Right cardiac atrium (tissue), 5 donors: ENCODE data around the gene POU6F1. TPM values are rescaled to one million over a fixed set of nuclear protein-coding genes. Genes with fewer than 3 reads are reported as not detected.
"Not testable (repeated sequence)": the region's sequence is repeated elsewhere in the genome, so short reads cannot be mapped to it uniquely, and the experiment has no call there.

ENCODE experiments used
- ATAC-seq, 2 donors: fragments of 200-7000 bp; cut with Tn5 transposase; one replicate each; pipeline versions ENCODE4 v1.8.0 to v1.9.1; 2020; ENCODE audit warnings: moderate library complexity in 2 of 2, mild to moderate bottlenecking in 1 of 2
- DNase-seq, 3 donors: peaks; one replicate each; pipeline ENCODE4 v3.0.0-alpha.2; 2020
- H3K27ac ChIP-seq: one replicate; pipeline ENCODE4 v1.5.1; 2013; ENCODE audit warnings: mild to moderate bottlenecking, low read length, control low read depth, moderate library complexity
- H3K27me3 ChIP-seq: one replicate; pipeline ENCODE4 v1.6.1; 2013; ENCODE audit not compliant: control insufficient read depth, insufficient read depth
- H3K4me1 ChIP-seq: one replicate; pipeline ENCODE4 v1.6.1; 2013; ENCODE audit warnings: low read length; ENCODE audit not compliant: control insufficient read depth, insufficient read depth
- H3K4me3 ChIP-seq: one replicate; pipeline ENCODE4 v1.5.1; 2013; ENCODE audit warnings: low read length, control low read depth
- H3K9me3 ChIP-seq: one replicate; pipeline ENCODE4 v1.6.1; 2013; ENCODE audit warnings: low read length; ENCODE audit not compliant: control insufficient read depth
- WGBS: extraction: QIAGEN DNeasy Blood & Tissue Kit; methylation state at CpG from one replicate; pipeline ENCODE4 v1.1.7; 2013; 5-methylcytosine and 5-hydroxymethylcytosine counted together
- intact Hi-C, 4 donors: fragments of 100-400 bp; cut with DNase I; formaldehyde crosslinking; loops; one replicate each; pipeline versions ENCODE4 v1.11.0 to v1.14.0; 2022 to 2023
- long read RNA-seq, 4 donors: library from polyadenylated mRNA; unstranded; transcript quantifications; one replicate each; pipeline ENCODE4 v2.0.0, GENCODE V29; 2020 to 2021
- polyA plus RNA-seq: library from polyadenylated mRNA; stranded (reverse); fragments of 200-250 nt; gene quantifications from one replicate; pipeline ENCODE4 v1.2.3, GENCODE V29; 2013
- total RNA-seq, 4 donors: library from RNA; stranded (reverse); fragmentation: NEBNext Ultra II Directional; extraction: Animal tissue kit (Norgen Biotek cat#: 25700); gene quantifications; one replicate each; pipeline ENCODE4 v1.2.1, GENCODE V29; 2021
- donor health status: healthy with polysubstance abuse.
- donor health status: DM: no; HTN: yes; CAD: no.
- donor health status: DM: no; HTN: no; CAD: no.
- donor health status: DM: no; HTN: yes; CAD: no; lungs with severe emphysema.
- donor health status: DM: yes; HTN: yes; CAD: no.

POU6F1 gene, protein sequence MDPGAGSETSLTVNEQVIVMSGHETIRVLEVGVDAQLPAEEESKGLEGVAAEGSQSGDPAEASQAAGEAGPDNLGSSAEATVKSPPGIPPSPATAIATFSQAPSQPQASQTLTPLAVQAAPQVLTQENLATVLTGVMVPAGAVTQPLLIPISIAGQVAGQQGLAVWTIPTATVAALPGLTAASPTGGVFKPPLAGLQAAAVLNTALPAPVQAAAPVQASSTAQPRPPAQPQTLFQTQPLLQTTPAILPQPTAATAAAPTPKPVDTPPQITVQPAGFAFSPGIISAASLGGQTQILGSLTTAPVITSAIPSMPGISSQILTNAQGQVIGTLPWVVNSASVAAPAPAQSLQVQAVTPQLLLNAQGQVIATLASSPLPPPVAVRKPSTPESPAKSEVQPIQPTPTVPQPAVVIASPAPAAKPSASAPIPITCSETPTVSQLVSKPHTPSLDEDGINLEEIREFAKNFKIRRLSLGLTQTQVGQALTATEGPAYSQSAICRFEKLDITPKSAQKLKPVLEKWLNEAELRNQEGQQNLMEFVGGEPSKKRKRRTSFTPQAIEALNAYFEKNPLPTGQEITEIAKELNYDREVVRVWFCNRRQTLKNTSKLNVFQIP
- total RNA-seq, result 10 to 100 TPM in 1 of 4 donors, 1 to 10 TPM in 3; 7.7 to 10.2 (median 8.4) TPM
- 4.6 TPM for polyA plus RNA-seq
- long read RNA-seq, donor 1, partial matches to known transcripts, result 10 of 18 reads
- long read RNA-seq, donor 1, other reads (novel, unspliced or antisense), result 6 of 18 reads
- long read RNA-seq, donor 2, partial matches to known transcripts, result 3 of 4 reads
- long read RNA-seq, donor 2, other reads (novel, unspliced or antisense), result 0 of 4 reads
- long read RNA-seq, donor 3, transcript POU6F1-210 (6 exons, 2,474 nt), result major isoform, 5 of 22 reads
- long read RNA-seq, donor 3, partial matches to known transcripts, result 10 of 22 reads
- long read RNA-seq, donor 3, other reads (novel, unspliced or antisense), result 5 of 22 reads
- long read RNA-seq, donor 4, partial matches to known transcripts, result 5 of 8 reads
- long read RNA-seq, donor 4, other reads (novel, unspliced or antisense), result 3 of 8 reads

DNA sequence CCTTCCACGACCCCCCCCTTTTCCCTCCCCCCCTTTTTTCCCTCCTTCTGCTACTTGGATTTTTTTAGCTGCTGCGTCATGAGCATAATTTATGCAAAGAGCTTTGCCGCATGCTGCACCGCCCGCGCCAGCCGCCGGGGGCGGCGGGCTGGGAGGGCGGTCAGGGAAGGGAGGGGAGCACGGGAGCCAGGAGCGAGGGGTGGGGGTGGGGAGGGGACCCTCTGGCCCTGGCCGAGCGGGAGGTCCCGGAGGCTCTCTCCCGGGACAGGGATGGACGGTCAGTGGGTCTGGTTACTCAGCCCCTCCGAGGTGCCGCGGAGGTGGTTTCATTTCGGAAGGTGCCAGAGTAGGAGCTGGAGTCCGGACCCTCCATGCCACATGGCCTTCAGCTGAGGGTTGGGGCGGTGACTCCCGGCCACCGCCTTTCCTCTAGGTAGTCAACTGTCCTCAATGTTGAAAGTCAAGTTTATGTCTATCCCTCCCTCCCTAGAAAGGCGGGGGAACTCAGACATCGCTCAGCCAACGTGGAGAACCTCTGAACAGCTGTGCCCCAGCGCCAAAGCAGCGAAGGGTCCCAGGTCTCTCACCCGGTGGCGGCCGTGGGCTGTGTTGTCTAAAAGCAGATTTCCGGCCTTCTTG lies at the start of gene POU6F1:
POU6F1 (minus strand) TSS at position 95 of the 639 bp plus-strand sequence. CDS start 11,226 bp downstream, outside the sequence.
- no peaks in the 10 kb centered on the region for H3K9me3 ChIP-seq
- DNase-seq (peak; percentile 79 to 91 (median 88)), ATAC-seq (peak; percentile 93 to 95)
- intact Hi-C loops, result no loop called here
- peak within 1 kb of the TSS; percentile 100 for H3K4me3 ChIP-seq
- 2% methylated on average over 35 of the region's 35 CpGs for WGBS
- H3K4me1 ChIP-seq, result peaks cover 3% of the 10 kb centered on the region
- H3K27ac ChIP-seq, result peak within 1 kb of the TSS; percentile 91
- no peaks in the 10 kb centered on the region for H3K27me3 ChIP-seq

GRCh38 chr12:51265024-51265423 lies 47.2 kb upstream of the POU6F1 start:
- intact Hi-C loops, result no loop called here
- no peaks in the 10 kb centered on the region for H3K9me3 ChIP-seq
- no peak overlapping the region for H3K4me3 ChIP-seq
- no peaks in the 10 kb centered on the region for H3K4me1 ChIP-seq
- no peak for ATAC-seq
- no peaks in the 10 kb centered on the region for H3K27me3 ChIP-seq
- DNase-seq, result no peak
- H3K27ac ChIP-seq, result no peak overlapping the region

DNA sequence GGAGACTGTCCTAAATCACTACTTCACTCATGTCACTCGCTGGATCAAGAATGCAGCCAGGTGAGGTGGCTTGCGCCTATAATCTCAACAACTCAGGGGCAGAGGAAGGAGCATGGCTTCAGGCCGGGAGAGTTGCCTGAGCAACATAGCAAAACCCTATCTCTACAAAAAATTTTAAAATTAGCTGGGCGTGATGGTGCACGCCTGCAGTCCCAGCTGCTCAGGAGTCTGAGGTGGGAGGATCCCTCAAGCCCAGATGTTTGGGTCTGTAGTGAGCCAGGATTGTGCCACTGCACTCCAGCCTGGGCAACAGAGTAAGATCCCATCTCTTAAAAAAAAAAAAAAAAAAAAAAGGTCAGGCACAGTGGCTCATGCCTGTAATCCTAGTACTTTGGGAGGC lies 46.4 kb upstream of the POU6F1 start:
- Histone ChIP-seq H3K27me3 (no peaks in the 10 kb centered on the region), H3K4me3 (no peak overlapping the region), H3K27ac (no peak overlapping the region), H3K4me1 (no peaks in the 10 kb centered on the region), H3K9me3 (no peaks in the 10 kb centered on the region)
- intact Hi-C loops, result no loop called here
- DNase-seq (no peak), ATAC-seq (no peak)
- WGBS, result 92% methylated on average over 5 of the region's 5 CpGs

GRCh38 chr12:51263341-51263740 lies 45.5 kb upstream of the POU6F1 start:
- H3K4me1 ChIP-seq, result no peaks in the 10 kb centered on the region
- no peak for DNase-seq
- H3K27me3 ChIP-seq, result no peaks in the 10 kb centered on the region
- no peak overlapping the region for H3K27ac ChIP-seq
- no peaks in the 10 kb centered on the region for H3K9me3 ChIP-seq
- intact Hi-C loops, result no loop called here
- no peak overlapping the region for H3K4me3 ChIP-seq
- no peak for ATAC-seq
- WGBS, result 98% methylated on average over 3 of the region's 3 CpGs

DNA sequence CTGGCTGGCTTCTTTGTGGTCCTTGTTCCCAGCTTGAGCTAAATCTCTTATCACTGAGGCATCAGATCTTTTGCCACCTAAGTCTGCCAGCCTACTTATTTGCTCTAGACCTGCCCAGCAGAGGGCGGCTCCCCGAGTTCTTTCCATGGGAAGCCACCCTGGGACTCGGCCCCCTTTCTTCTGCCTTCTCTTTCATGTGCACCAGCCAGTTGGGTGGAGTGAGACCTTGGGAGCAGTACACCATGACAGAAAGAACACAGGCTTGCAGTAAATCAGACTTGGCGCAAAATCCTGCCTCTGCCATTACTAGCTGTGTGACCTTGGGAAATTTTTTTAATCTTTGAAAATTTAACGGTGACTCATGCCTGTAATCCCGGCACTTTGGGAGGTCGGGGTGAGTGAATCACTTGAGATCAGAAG lies 44.9 kb upstream of the POU6F1 start:
- H3K4me3 ChIP-seq, result no peak overlapping the region

DNA sequence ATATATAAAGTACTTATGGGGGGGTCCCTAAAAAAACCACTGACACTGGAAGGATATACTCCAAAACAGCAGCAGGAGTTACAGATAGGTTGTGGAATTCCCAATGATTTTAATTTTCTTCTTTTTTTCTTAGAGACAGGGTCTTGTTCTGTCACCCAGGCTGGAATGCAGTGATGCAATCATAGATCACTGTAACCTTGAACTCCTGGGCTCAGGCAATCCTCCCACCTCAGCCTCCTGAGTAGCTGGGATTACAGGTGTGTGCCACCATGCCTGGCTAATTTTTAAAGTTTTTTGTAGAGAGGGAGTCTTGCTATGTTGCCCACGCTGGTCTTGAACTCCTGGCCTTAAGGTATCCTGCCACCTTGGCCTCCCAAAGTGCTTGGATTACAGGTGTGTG lies 41.7 kb upstream of the POU6F1 start:
- DNase-seq, H3K9me3 ChIP-seq, H3K4me1 ChIP-seq, H3K4me3 ChIP-seq, ATAC-seq, H3K27me3 ChIP-seq, H3K27ac ChIP-seq, intact Hi-C loops: not testable (repeated sequence)
- WGBS, result 98% methylated on average over 1 of the region's 1 CpG

More for the DNA sequence above, 44.9 kb upstream of the POU6F1 start:
- WGBS, result 54% methylated on average over 7 of the region's 7 CpGs
- no peak for ATAC-seq
- Histone ChIP-seq H3K27ac (no peak overlapping the region), H3K4me1 (no peaks in the 10 kb centered on the region), H3K27me3 (no peaks in the 10 kb centered on the region), H3K9me3 (no peaks in the 10 kb centered on the region)
- intact Hi-C loops, result no loop called here
- DNase-seq, result peak in 1 of 3 donors; percentile 63

- no peak for DNase-seq
- WGBS, result 86% methylated on average over 4 of the region's 4 CpGs
- no peaks in the 10 kb centered on the region for H3K27me3 ChIP-seq
- no peaks in the 10 kb centered on the region for H3K4me1 ChIP-seq
- no peak overlapping the region for H3K4me3 ChIP-seq
- no peaks in the 10 kb centered on the region for H3K9me3 ChIP-seq
- ATAC-seq, result no peak
- intact Hi-C loops, result no loop called here
- no peak overlapping the region for H3K27ac ChIP-seq
Observed at GRCh38 chr12:51254536-51254935, 36.7 kb upstream of the POU6F1 start.

- Histone ChIP-seq H3K27me3 (no peaks in the 10 kb centered on the region), H3K4me3 (no peak overlapping the region), H3K9me3 (no peaks in the 10 kb centered on the region), H3K27ac (no peak overlapping the region), H3K4me1 (no peaks in the 10 kb centered on the region)
- ATAC-seq (no peak), DNase-seq (no peak)
- 96% methylated on average over 1 of the region's 1 CpG for WGBS
- intact Hi-C loops, result no loop called here
Observed at GRCh38 chr12:51253276-51253675, 35.4 kb upstream of the POU6F1 start.

DNA sequence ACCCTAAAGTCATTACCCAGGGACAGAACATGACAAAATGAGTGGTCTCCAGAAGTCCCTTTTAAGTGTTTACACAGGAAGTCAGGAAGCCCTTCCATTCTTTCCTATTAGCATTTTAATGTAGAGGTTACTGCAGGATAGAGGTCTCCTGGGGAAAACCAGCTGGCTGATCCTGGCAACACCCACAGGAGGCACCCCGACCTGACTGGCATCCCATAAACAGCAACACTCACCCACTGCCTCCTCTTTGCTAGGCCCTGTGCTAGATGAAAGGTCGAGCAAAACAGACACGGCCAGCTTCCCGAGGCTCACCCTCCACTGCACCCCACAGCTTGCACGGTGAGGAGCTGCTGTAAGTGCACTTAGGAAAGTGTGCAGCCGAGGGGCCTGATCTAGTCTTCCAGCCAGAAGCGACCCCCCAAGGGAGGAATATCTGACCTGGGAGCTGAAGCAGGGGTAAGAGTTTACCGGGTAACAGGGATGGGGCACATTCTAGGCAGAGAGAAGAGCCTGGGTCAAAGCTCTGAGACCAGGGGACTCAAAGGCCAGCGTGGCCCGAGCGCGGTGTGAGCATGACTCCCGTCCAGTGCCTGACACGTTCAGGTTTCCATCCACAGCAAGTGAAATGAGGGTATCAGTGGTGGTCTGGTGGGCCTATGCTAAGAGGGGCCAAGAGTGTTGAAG lies 29.8 kb upstream of the POU6F1 start:
- H3K4me3 ChIP-seq, result no peak overlapping the region
- no peaks in the 10 kb centered on the region for H3K9me3 ChIP-seq
- H3K27ac ChIP-seq, result no peak overlapping the region
- intact Hi-C loops, result no loop called here
- DNase-seq, result no peak
- H3K4me1 ChIP-seq, result peaks cover 7% of the 10 kb centered on the region
- no peak for ATAC-seq
- no peaks in the 10 kb centered on the region for H3K27me3 ChIP-seq
- WGBS, result 67% methylated on average over 14 of the region's 14 CpGs

GRCh38 chr12:51246254-51246853 lies 28.5 kb upstream of the POU6F1 start:
- H3K4me3 ChIP-seq, result no peak overlapping the region
- H3K27ac ChIP-seq, result peak overlapping the region; percentile 51
- H3K27me3 ChIP-seq, result no peaks in the 10 kb centered on the region
- H3K9me3 ChIP-seq, result no peaks in the 10 kb centered on the region
- H3K4me1 ChIP-seq, result peaks cover 7% of the 10 kb centered on the region
- peak in 1 of 3 donors; percentile 25 for DNase-seq
- WGBS, result 13% methylated on average over 7 of the region's 7 CpGs
- intact Hi-C loops, result no loop called here
- peak; percentile 83 for ATAC-seq
